Ammon's horn (tissue), 1 donor: ENCODE results near the gene ETS1.

Experiments used
- DNase-seq: peaks from one replicate; pipeline ENCODE4 v3.0.0-alpha.2; 2016; ENCODE audit warnings: low spot score

ETS1 gene

DNA sequence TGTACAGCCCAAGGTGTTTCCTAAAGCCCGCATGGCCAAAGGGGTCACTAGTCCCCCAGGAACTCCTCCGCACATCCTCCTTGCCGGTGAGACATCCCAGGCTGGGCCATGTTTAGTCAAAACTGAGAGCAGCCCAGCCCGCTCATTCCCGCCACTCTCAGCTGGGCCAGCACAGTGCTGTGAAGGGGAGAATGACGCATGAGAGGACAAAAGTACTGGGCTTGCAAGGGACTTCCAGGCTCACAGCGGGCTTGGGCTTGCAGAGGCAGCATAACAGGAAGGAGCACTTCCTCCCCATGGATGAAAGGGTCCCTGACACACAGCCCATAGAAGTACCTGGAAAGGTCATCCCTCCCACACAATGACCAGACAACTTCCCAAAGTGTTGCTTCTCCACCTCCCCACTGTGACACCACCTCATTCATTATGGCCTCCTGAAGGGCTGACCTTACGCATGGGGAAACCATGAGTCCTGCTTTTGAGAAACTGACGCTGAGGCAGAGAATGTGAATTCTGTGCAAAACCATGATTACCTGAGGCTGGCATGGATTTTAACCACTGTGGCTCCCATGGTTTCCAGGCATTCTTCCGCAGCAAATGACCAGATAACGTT is 19.1 kb downstream of the ETS1 start:
- no peak for DNase-seq

GRCh38 chr11:128567130-128567529 is 20.2 kb downstream of the ETS1 start:
- no peak for DNase-seq

- DNase-seq: no peak
Observed at GRCh38 chr11:128565881-128566280, 21.5 kb downstream of the ETS1 start.

DNA sequence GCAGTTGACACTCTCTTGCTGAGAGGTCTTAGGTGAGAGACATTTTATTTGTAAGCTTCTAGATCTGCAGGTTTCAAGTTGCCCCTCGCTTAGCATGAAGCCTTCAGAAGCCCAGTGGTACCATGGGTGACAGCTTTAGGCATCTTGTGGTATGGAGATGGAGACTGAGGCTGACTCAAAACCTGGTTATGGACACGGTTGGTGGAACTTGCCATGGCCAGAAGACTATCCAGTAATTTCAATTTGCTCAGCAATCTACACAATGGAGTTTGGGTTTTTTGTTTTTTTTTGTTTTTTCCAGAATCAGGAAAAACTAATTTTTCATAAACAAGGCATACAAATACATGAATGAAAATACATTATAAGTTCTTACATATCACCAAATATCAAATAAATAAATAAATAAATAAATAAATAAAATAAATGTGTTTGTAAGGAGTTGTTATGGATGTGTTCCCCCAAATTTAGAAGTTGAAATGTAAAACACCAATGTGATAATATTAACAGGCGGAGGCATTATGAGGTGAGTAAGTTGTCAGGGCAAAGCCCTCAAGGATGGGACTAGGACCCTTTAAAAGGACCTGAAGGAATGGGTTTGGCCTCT is 22.6 kb downstream of the ETS1 start:
- no peak for DNase-seq

- no peak for DNase-seq
Observed at GRCh38 chr11:128563942-128564641, 23.3 kb downstream of the ETS1 start.

- no peak for DNase-seq
Observed at GRCh38 chr11:128563308-128563707, 24.1 kb downstream of the ETS1 start.

DNA sequence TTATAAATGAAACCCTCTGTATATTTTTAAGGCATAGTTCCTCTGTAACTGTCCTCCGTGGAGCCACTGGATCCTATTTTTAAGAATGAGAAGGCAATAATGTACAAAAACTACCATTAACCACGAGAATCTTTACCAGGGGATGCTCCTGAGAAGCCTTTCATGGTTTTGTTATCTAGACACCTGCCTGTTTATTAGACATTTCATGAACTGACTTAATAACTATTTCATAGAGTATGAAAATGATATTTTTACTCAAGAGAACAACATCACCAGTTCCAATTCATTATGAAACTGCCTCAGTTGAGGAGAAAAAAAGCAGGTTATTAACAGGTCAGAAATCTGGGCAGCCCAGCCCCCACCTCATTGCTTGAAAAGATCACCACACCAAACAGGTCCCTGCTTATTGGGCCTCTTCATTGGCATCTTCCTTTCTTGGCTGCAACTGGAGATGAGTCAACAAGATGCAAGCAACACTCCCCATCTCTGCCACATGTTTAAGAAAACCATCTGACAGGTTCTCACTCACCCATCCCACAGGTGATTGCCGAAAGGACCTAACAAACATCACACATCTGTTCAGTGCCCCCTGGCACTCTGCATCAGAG is 27.8 kb downstream of the ETS1 start:
- no peak for DNase-seq

- DNase-seq: no peak
Observed at GRCh38 chr11:128555606-128556005, 31.8 kb downstream of the ETS1 start.

- DNase-seq: peak; percentile 70
Observed at GRCh38 chr11:128553662-128554362, 33.5 kb downstream of the ETS1 start.

DNA sequence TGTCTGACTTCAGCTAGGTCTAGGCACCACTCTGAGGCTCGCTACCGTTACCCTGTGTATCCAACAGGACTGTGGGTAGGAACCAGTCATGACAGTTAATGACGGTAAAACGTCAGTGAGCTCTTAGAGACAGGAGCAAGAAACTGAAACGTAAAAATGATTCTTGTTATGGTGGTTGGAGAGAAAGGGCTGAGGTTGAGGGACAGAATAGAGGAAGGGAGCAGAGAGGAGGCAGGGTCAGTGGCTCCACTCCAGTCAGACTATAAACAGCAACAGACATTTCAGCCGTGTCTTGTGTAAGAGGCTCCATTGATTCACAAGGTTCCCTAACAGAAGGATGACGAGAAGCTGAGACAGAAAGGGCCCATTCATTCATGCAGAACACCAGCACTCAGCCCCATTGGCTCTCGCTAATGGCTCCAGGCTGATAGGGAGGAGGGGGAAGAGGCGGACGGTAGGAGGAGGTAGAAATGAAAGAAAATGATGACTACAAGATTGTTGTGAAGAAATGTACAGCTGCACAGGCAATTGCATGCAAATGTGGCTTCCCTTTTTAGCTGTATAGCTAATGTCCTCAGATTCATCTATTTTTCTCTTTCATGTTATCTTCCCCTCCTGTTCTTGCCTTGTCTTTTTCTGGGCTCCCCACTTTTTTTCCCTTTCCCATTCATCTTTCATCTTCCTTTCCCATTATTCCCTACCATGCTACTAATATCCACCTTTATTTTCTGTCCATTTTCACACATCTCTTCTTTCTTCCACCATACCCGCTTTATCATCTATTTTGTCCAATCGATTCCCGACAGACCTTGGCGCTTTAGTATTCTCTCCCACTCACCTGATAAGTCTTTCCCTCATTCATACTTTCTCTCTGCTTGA is 34.3 kb downstream of the ETS1 start:
- DNase-seq: peak; percentile 94

DNA sequence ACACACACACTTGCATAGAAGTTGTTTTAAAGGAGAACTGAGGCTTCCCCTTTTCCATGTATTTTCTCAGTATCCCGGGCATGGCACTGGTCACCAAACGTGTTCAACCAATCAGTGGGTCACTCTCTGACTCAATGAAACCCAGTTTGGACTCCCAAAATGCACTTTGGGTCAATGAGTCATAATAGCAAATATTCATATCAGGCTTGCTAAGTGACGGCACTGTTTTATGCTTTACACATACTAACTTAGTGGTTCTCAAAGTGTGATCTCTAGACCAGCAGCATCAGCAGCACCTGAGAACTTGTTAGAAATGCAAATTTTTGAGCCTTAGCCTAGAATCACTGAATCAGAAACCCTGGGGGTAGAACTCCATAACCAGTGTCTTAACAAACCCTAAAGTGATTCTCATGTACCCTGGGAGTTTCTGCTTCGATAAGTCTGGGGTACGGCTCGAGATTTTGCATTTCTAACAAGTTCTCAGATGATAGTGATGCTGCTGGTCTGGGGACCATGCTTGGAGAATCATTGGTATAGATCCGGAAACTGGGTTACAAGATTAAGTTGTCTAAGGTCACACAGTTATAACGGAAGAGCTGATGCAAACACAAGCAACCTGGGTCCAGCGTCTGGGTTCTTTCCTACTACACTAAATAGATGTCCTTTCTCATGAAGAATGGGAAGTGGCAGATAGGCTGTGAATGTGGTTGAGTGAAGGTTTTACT is 35.6 kb downstream of the ETS1 start:
- no peak for DNase-seq

DNA sequence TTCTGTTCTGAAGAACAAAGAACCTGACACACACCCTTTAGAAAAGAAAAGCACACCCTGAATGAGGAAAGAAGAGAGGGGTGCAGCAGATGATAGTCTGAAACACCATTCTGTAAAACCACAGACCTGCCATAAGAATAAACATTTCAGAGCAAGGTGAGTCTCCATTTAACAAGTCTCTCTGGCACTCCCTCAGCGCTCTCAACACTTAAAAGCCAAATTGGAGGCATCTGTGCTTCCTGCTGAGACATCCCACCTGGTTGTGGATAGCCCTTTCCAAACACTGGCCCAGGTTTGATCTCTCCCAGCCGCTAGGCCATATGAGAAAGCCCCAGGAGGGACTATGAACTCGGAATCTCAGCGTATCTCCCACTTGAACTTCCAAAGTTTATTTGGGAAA is 36.3 kb downstream of the ETS1 start:
- no peak for DNase-seq

GRCh38 chr11:128550261-128550821 is 37.0 kb downstream of the ETS1 start:
- no peak for DNase-seq

DNA sequence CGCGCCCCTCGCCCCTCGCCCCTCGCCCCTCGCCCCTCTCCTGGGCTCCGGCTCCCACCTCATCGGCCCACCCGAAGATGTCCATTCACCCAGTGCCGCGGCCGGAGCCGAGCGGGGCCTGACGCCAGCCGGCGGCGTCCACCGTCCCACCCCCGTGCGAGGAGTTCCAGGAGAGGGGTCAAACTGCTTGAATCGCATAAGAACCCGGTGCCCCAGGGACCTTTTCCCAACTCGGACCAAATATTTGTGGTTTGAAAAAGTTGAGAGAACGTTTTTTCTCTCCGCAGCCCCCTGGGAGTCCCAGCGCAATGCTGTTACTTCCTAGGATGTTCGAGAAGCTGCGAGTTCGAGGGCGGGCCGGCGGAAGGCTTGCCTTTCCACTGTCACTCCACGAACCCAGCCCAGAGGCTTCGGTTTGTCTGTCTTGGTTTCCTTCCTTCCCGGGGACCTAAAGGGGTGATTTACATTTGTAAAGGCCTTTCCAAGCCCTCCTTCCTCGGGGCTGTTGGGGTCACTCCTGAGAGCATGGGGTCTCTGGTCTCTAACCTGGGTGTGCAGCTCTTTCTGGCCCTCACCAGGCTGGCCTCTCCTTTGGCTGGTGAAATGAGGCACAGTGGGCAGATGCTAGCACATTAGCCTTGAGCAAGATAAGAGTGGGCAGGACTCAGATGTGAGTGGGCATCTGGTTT is 38.0 kb downstream of the ETS1 start:
- no peak for DNase-seq

DNA sequence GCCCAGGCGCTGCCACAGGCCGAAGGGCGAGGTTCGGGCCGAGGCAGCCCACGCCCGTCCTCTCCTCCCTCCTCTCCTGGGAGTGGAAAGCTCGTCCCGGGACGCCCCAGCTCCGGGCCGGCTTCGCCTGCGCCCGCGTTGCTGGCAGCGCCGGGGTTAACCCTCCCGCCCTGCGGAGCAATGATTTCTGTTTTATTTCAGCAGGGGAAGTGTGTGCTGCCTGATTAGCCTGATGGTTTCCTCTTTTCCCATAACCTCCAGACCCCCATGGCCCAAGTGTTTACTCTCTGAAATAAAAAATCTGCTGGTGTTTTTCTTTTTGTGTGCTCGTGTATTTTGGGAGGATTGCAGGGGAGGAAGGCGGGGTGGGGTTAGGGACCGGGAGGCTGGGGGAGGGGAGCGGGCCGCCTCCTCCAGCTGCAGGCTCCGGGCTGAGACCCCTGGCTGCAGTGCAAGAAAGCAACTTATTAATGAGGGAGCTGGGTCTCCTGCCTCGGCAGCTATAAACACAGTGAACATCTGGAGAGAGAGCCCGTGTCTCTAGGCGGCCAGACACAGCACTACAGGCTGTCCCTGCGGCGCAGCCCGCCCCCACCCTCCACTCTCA is 38.6 kb downstream of the ETS1 start:
- DNase-seq: no peak

DNA sequence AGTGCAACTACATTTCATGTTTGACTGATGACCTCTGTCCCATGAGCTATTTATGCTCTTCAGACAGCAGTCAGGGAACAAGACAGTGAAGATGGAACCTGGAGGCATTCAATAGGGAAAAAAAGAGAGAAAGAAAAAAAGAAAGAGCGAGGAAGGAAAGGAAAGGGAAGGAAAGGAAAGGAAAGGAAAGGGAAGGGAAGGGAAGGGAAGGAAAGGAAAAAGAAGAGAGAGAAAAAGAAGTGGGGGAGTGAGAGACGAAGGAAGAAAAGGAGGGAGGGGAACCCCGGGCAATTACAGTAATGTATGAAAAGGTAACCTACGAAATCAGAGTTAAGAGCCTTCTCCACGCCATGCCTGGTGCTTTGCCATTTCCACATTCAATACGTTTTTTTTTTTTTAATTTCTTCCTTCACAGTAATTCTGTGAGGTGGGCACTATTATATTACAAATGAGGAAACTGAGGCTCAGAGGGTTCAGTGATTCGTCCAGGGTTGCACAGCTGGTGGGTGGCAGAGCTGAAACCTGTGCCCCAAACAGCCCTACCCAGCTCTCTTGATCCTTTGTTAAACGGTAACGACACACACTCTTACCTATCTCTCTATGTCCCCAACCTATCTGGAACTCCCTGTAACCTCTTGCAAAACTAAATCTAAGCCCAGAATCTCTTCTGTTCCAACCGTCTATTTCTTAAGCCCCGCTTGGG is 39.3 kb downstream of the ETS1 start:
- DNase-seq: no peak

DNA sequence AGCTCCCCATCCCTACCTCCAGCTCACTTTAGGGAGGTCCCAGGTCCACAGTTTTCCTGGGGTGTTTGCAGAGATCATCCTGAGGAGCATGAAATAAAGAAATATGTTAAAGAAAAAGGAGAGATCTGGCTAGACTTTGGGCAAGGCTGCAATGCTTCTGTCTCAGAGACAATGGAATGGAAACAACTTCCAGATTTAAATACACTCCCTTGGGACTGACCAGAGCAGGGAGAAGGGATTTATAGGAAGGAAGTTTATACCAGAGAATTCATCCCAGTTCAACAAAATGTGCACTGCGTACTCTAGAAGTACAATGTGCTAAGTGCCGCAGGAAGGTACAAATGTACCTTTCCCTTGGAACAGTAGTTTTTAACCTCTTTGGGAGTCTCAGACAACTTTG is 40.4 kb downstream of the ETS1 start:
- no peak for DNase-seq

DNA sequence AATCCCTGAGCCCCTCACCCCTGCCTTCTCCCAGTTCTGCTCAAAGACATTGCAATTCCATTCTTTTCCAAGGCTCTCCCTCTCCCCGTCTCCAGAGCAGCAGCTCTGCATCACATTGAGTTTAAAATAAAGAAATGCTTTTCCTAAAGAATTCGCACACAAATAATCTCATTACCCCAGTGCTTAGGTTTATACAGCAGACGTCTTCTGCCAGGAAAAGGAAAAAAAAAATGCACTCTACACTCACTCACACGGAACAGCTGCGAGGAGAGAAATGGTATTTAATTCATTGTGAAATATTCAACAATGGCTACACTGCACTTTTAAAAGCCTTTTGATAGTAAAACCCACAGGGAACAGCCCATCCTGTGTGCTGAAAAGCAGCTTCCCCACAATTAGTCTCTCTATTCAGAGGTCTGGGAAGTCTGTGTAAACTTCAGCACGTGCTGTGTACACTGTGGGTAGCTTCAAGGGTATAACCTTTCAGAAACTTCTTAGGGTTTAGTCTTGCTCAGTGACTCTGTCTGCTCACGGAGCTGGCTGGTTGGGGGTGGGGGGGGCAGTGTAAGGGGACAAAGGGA is 42.8 kb downstream of the ETS1 start:
- DNase-seq: no peak
